GM19035 (cell line): Measurements from ENCODE around the gene SLC22A23.
"Not testable (repeated sequence)": the region's sequence is repeated elsewhere in the genome, so short reads cannot be mapped to it uniquely, and the experiment has no call there.

ENCODE experiments used
- ATAC-seq: cut with Tn5 transposase; IDR thresholded peaks from one replicate; pipeline ENCODE4 v1.9.1; 2021; ENCODE audit not compliant: unreplicated experiment

The SLC22A23 gene

GRCh38 chr6:3252369-3252768 lies 204.5 kb downstream of the SLC22A23 start:
- ATAC-seq, result no peak

GRCh38 chr6:3251462-3252314 lies 205.2 kb downstream of the SLC22A23 start:
- ATAC-seq, result peak; percentile 63

- ATAC-seq, result no peak
These were observed 206.6 kb downstream of the SLC22A23 start for GRCh38 chr6:3250231-3250675.

- ATAC-seq, result no peak
These were observed 207.0 kb downstream of the SLC22A23 start for GRCh38 chr6:3249821-3250220.

DNA sequence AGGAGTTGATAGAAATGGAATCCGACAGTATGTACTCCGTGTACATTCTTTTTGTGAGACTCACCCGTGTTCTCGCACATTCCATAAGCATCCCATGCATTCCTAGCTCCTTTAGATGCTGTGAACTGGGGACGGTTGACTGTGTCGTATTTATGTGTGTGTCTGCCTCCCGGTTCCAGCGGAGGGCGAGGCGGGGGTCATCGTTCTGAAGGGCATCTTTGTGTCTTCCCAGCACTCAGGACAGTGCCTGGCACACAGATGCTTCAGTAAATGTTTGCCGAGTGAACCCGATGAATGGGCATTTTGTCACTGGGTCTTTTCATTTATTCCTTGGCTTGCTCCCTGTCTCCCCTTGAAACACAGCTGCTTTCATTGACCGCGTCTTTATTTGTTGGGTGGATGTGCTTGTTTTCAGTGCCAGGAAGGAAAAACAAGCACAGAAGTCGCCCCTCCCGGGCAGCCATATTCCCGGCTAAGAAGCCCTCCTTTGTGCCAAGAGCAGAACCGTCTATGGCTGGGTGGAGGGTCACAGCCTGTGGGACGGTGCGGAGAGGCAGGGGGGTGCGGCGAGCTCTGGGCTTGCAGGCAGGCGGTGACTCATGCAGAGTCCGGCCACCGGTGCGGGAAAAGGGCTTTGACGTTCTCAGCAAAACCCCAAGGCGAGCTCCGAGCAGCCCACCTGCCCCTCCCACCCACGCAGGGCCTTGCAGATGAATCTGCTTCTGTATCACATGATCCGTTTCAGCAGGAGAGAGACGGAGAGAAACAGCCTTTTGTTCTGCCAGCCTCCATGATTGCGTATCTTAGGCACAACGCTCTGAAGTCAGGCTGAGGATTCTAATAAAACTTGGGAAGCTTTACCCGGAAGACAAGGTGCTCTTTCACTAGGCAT lies 209.3 kb downstream of the SLC22A23 start:
- ATAC-seq, result no peak

DNA sequence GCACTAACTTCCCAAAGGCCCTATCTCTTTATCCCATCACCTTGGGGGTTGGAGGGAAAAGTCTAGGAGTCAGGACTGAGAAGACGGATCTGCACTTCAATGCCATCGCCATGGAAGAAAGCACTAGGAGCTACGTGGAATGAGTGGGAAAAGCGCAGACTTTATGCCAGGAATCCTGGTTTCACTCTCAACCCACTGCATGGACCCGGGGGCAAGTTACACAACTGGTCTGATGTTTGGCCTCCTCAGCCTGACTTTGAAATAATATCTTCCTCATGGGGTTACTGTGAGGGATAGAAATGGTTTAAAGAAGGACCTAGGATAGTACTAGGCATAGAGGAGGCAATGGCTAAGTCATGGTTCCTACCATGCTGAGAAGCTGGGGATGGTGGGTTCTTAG lies 211.6 kb downstream of the SLC22A23 start:
- no peak for ATAC-seq

DNA sequence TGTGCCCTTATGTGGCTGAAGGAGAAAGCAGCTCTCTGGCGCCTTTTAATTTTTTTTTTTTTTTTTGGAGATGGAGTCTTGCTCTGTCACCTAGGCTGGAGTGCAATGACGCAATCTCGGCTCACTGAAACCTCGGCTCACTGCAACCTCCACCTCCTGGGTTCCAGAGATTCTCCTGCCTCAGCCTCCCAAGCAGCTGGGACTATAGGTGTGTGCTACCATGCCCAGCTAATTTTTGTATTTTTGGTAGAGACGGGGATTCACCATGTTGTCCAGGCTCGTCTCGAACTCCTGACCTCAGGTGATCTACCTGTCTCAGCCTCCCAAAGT lies 212.1 kb downstream of the SLC22A23 start:
- ATAC-seq, result not testable (repeated sequence)

GRCh38 chr6:3244003-3244831 lies 212.6 kb downstream of the SLC22A23 start:
- no peak for ATAC-seq

- no peak for ATAC-seq
These were observed 214.1 kb downstream of the SLC22A23 start for GRCh38 chr6:3242768-3243167.

DNA sequence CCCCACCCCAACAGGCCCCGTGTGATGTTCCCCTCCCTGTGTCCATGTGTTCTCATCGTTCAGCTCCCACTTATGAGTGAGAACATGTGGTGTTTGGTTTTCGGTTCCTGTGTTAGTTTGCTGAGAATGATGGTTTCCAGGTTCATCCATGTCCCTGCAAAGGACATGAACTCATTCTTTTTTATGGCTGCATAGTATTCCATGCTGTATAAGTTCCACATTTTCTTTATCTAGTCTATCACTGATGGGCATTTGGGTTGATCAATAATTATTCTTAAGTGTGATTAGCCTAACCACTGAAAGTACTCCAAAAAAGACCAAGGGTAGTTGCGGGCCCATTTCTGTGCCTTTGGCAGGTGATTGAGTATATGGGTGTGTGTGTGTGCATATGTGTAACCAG lies 215.1 kb downstream of the SLC22A23 start:
- not testable (repeated sequence) for ATAC-seq

- no peak for ATAC-seq
These were observed 216.3 kb downstream of the SLC22A23 start for GRCh38 chr6:3240595-3240994.

GRCh38 chr6:3239110-3239830 lies 217.6 kb downstream of the SLC22A23 start:
- ATAC-seq, result no peak

GRCh38 chr6:3237761-3238662 lies 218.8 kb downstream of the SLC22A23 start:
- ATAC-seq, result no peak

GRCh38 chr6:3236005-3236404 lies 220.8 kb downstream of the SLC22A23 start:
- ATAC-seq, result no peak

DNA sequence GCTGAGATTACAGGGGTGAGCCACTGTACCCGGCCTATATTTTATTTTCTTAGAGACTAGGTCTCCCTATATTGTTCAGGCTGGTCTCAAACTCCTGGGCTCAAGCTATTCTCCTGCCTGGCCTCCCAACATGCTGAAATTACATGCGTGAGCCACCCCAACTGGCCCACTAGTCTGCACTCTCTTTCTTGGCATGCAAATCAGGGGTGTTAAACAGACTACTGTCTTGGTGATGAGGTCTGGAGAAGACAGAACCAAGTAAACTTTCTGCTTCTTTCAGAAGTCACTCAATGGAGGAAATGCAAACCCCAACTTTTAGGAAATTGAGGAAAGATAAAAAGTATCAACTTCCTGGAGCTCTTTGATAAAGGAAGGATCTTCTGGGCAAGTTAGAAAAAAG lies 221.4 kb downstream of the SLC22A23 start:
- no peak for ATAC-seq

GRCh38 chr6:3233904-3234303 lies 222.9 kb downstream of the SLC22A23 start:
- no peak for ATAC-seq

- ATAC-seq, result no peak
These were observed 223.5 kb downstream of the SLC22A23 start for GRCh38 chr6:3233321-3233720.

DNA sequence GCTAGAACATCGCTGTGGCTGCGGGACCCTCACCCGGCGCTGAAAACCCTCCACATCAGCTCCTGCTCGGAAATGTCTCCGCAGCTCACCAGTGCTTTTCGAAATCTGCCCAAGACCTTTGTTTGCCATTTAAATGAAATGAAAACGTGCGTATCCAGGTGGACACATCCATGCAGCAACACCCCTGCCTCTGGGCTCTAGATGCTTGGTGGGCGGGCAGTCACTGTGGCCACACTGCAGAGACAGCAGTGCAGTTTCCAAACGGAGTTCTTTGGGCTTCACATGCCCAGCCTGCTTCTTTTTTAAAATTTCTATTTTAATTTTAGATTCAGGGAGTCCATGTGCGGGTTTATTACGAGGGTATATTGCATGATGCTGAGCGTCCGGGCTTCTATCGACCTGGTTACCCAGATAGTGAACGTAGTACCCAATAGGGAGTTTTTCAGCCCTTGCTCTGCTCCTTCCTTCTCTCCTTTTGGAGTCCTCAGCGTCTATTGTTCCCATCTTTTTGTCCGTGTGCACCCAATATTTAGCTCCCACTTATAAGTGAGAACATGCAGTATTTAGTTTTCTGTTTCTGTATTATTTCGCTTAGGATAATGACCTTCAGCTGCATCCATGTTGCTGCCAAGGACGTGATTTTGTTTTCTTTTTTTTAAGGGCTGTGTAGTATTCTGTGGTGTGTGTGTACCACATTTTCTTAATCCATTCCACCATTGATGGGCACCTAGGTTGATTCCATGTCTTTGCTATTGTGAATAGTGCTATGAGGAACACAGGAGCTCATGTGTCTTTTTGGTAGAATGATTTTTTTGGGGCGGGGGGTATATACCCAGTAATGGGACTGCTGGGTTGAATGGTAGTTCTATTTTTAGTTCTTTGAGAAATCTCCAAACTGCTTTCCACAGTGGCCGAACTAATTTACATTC lies 224.6 kb downstream of the SLC22A23 start:
- no peak for ATAC-seq
